Measurements from ENCODE around the gene TMEM178B. TPM values are rescaled to one million over a fixed set of nuclear protein-coding genes. Genes with fewer than 3 reads are reported as not detected.

The TMEM178B gene
- total and polyA plus RNA-seq, 10 of the 15 experiments (the other 5 are each of a cell fraction or from before 2014, with no cell fraction given), result 0.01 to 1.1 (median 0.04) TPM; not detected in 2

- ChIA-PET POLR2A (interaction anchor here (0.6 to 0.7 kb wide), 2 partner anchors 13 to 184 kb away, joined by 3 to 4 read pairs; no protein-coding TSS in a partner anchor), CTCF (no interaction called here), SMC1A (ENCODE audit: uncharacterized antibody, unreplicated experiment) (interaction anchor here (0.6 to 1.0 kb wide), 4 partner anchors 13 to 17 kb away, joined by 3 to 4 read pairs (median 3); no protein-coding TSS in a partner anchor), RAD21 (ENCODE audit: unreplicated experiment) (no interaction called here)
- Histone ChIP-seq H3K4me1 (ENCODE audit: control insufficient read depth, insufficient read depth, low read length) (no peaks in the 10 kb centered on the region), H3K79me2 (ENCODE audit: control insufficient read depth, insufficient read depth, low read length) (no peaks in the 10 kb centered on the region), H3K9ac (ENCODE audit: control insufficient read depth, insufficient read depth, low read length) (no peak overlapping the region), H3K27me3 (replicated peaks in 1 of 2; ENCODE audit: control insufficient read depth in 2 of 2, insufficient read depth in 2 of 2, low read length in 1 of 2) (no peaks in the 10 kb centered on the region), H3K4me3 (no peak overlapping the region), H2AFZ (ENCODE audit: control insufficient read depth, low read depth, low read length) (no peak overlapping the region), H4K20me1 (ENCODE audit: control insufficient read depth, insufficient read depth) (no peaks in the 10 kb centered on the region), H3K9me3 (replicated peaks; ENCODE audit: control insufficient read depth, insufficient read depth, low read length) (no peaks in the 10 kb centered on the region), H3K4me2 (ENCODE audit: control insufficient read depth, insufficient read depth) (no peak overlapping the region), H3K27ac (ENCODE audit: control insufficient read depth, insufficient read depth) (no peak overlapping the region), H3K36me3 (ENCODE audit: control insufficient read depth in 2 of 2, insufficient read depth in 2 of 2, low read length in 1 of 2) (no peaks in the 10 kb centered on the region)
- in situ Hi-C loops (cut with MboI), result loop anchor here (25.0 kb wide), 1 partner anchor 390 kb away; no protein-coding TSS in a partner anchor
- FAIRE-seq (no peak), ATAC-seq (no peak), DNase-seq (ENCODE audit: low read depth, low spot score) (no peak)
- no peak for TF ChIP-seq RB1 (IDR thresholded peaks at IDR 0.05; ENCODE audit: borderline replicate concordance)
- no peak for TF ChIP-seq USF1 (IDR thresholded peaks at IDR 0.05; ENCODE audit: borderline replicate concordance, extremely low read length, insufficient read depth, low read depth, low read length)
- no peak for TF ChIP-seq NR2C2 (IDR thresholded peaks at IDR 0.05; ENCODE audit: borderline replicate concordance, control insufficient read depth, insufficient read length, low read depth)
- TF ChIP-seq, protein P1, sequence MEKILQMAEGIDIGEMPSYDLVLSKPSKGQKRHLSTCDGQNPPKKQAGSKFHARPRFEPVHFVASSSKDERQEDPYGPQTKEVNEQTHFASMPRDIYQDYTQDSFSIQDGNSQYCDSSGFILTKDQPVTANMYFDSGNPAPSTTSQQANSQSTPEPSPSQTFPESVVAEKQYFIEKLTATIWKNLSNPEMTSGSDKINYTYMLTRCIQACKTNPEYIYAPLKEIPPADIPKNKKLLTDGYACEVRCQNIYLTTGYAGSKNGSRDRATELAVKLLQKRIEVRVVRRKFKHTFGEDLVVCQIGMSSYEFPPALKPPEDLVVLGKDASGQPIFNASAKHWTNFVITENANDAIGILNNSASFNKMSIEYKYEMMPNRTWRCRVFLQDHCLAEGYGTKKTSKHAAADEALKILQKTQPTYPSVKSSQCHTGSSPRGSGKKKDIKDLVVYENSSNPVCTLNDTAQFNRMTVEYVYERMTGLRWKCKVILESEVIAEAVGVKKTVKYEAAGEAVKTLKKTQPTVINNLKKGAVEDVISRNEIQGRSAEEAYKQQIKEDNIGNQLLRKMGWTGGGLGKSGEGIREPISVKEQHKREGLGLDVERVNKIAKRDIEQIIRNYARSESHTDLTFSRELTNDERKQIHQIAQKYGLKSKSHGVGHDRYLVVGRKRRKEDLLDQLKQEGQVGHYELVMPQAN (conservative IDR thresholded peaks at IDR 0.05), result no peak
- TF ChIP-seq NFYA (IDR thresholded peaks at IDR 0.05; ENCODE audit: borderline replicate concordance, low read depth, low read length), result no peak
- intact Hi-C loops (cut with micrococcal nuclease; ENCODE audit: unreplicated experiment), result no loop called here
- BruUV-seq (replicated peaks), result no TSS peak
- WGBS (ENCODE audit: insufficient coverage, insufficient replicate concordance, low lambda C conversion rate, missing lambda C conversion rate), result 13% methylated on average over 4 of the region's 4 CpGs
These were observed 128.7 kb downstream of the TMEM178B start for GRCh38 chr7:141202535-141202934.

Data from GM12878 (cell line).